Left hindlimb (tissue), 1 donor: Measurements from ENCODE around the gene MANF.
"Not testable (repeated sequence)": the region's sequence is repeated elsewhere in the genome, so short reads cannot be mapped to it uniquely, and the experiment has no call there.

Source experiments
- DNase-seq: peaks from one replicate; pipeline ENCODE4 v3.0.0-alpha.2; 2018

Gene MANF

GRCh38 chr3:51384726-51385473, at the start of gene MANF:
MANF (plus strand) TSS chr3:51385291; CDS start chr3:51385343, 52 bp downstream.
- DNase-seq: peak; percentile 99

- no peak for DNase-seq
Observed at GRCh38 chr3:51336261-51336660, 48.8 kb upstream of the MANF start.

- no peak for DNase-seq
Observed at GRCh38 chr3:51337666-51338065, 47.4 kb upstream of the MANF start.

GRCh38 chr3:51338632-51339031, 46.5 kb upstream of the MANF start:
- DNase-seq: no peak

- no peak for DNase-seq
Observed at GRCh38 chr3:51340013-51340829, 44.9 kb upstream of the MANF start.

- DNase-seq: no peak
Observed at GRCh38 chr3:51340989-51341636, 44.0 kb upstream of the MANF start.

- DNase-seq: no peak
Observed at GRCh38 chr3:51343918-51344687, 41.0 kb upstream of the MANF start.

- no peak for DNase-seq
Observed at GRCh38 chr3:51350751-51351150, 34.3 kb upstream of the MANF start.

GRCh38 chr3:51353131-51353530, 32.0 kb upstream of the MANF start:
- DNase-seq: no peak

GRCh38 chr3:51353691-51354090, 31.4 kb upstream of the MANF start:
- no peak for DNase-seq

- no peak for DNase-seq
Observed at GRCh38 chr3:51354172-51354571, 30.9 kb upstream of the MANF start.

GRCh38 chr3:51354731-51355615, 30.1 kb upstream of the MANF start:
- DNase-seq: no peak

GRCh38 chr3:51355891-51356578, 29.1 kb upstream of the MANF start:
- DNase-seq: no peak

GRCh38 chr3:51357856-51358255, 27.2 kb upstream of the MANF start:
- no peak for DNase-seq

GRCh38 chr3:51358981-51359380, 26.1 kb upstream of the MANF start:
- DNase-seq: no peak

- no peak for DNase-seq
Observed at GRCh38 chr3:51360806-51361205, 24.3 kb upstream of the MANF start.

GRCh38 chr3:51361746-51362145, 23.3 kb upstream of the MANF start:
- no peak for DNase-seq

- DNase-seq: no peak
Observed at GRCh38 chr3:51362476-51362875, 22.6 kb upstream of the MANF start.

GRCh38 chr3:51368276-51368675, 16.8 kb upstream of the MANF start:
- not testable (repeated sequence) for DNase-seq

- no peak for DNase-seq
Observed at GRCh38 chr3:51371943-51372557, 13.0 kb upstream of the MANF start.
